SK-N-SH (cell line): Measurements from ENCODE around the gene EPHA3. TPM values are rescaled to one million over a fixed set of nuclear protein-coding genes. Genes with fewer than 3 reads are reported as not detected.

ENCODE experiments used
- CTCF ChIA-PET: fragments of 300-600, 350-600 bp; formaldehyde crosslinking; extraction: SDS; loops from one replicate; lab custom pipeline; 2021; lab: Yijun Ruan, JAX
- POLR2A ChIA-PET: fragments of 350-600 bp; sonication (Branson Sonifier 250); formaldehyde crosslinking; extraction: SDS; loops from one replicate; lab custom pipeline; 2020; ENCODE audit warnings: antibody characterized with exemption, inconsistent platforms; lab: Yijun Ruan, JAX
- DNase-seq: peaks from one replicate; pipeline ENCODE4 v3.0.0; 2012
- H2AFZ ChIP-seq: fragments of 200-600 bp; sonication (generic); 2 replicates; pipeline ENCODE4 v1.8.1; 2016; ENCODE audit warnings: antibody characterized with exemption, mild to moderate bottlenecking, low read depth
- H3F3A ChIP-seq: fragments of 200-600 bp; sonication (generic); replicated peaks from 2 replicates; pipeline ENCODE3; 2016; ENCODE audit warnings: antibody characterized with exemption, mild to moderate bottlenecking; ENCODE audit not compliant: insufficient read depth
- H3K27ac ChIP-seq, 2 experiments: fragments of 200-500 bp in 1 of 2; fragments of 200-600 bp in 1 of 2; sonication (Bioruptor generic) in 1 of 2; sonication (generic), shearing (Covaris generic) in 1 of 2; 2 replicates each; pipeline versions ENCODE4 v1.5.1 to v1.6.1; 2014 to 2016; ENCODE audit warnings: low read depth in 2 of 2, inconsistent platforms in 1 of 2, low read length in 1 of 2, mild to moderate bottlenecking in 1 of 2, mixed read lengths in 1 of 2
- H3K27me3 ChIP-seq: fragments of 200-600 bp; sonication (generic), shearing (Covaris generic); 2 replicates; pipeline ENCODE4 v1.6.1; 2016; ENCODE audit warnings: mixed run types; ENCODE audit not compliant: insufficient read depth
- H3K36me3 ChIP-seq, 2 experiments: fragments of 200-500 bp in 1 of 2; fragments of 200-600 bp in 1 of 2; sonication (Bioruptor generic) in 1 of 2; sonication (generic) in 1 of 2; replicated peaks in 1 of 2; 2 replicates each; pipeline versions ENCODE3 to v1.5.1; 2014 to 2016; ENCODE audit warnings: low read length in 1 of 2, mild to moderate bottlenecking in 1 of 2; ENCODE audit not compliant: insufficient read depth in 2 of 2, control insufficient read depth in 1 of 2
- H3K4me1 ChIP-seq, 2 experiments: fragments of 200-500 bp in 1 of 2; fragments of 200-600 bp in 1 of 2; sonication (Bioruptor generic) in 1 of 2; sonication (generic), shearing (Covaris generic) in 1 of 2; 2 replicates each; pipeline versions ENCODE4 v1.5.1 to v1.6.1; 2014 to 2016; ENCODE audit warnings: low read depth in 1 of 2, low read length in 1 of 2, mixed run types in 1 of 2; ENCODE audit not compliant: insufficient read depth in 2 of 2, control insufficient read depth in 1 of 2
- H3K4me2 ChIP-seq: fragments of 200-600 bp; sonication (generic), shearing (Covaris generic); 2 replicates; pipeline ENCODE4 v1.6.1; 2017; ENCODE audit warnings: mixed run types
- H3K4me3 ChIP-seq, 2 experiments: fragments of 200-500 bp in 1 of 2; fragments of 200-600 bp in 1 of 2; sonication (Bioruptor generic) in 1 of 2; sonication (generic), shearing (Covaris generic) in 1 of 2; 2 replicates each; pipeline versions ENCODE4 v1.5.1 to v1.8.1; 2014 to 2016; ENCODE audit warnings: low read depth in 2 of 2, inconsistent platforms in 1 of 2, low read length in 1 of 2, mild to moderate bottlenecking in 1 of 2, mixed read lengths in 1 of 2, moderate library complexity in 1 of 2
- H3K79me2 ChIP-seq: fragments of 200-600 bp; sonication (generic); 2 replicates; pipeline ENCODE4 v1.8.1; 2017; ENCODE audit warnings: mild to moderate bottlenecking; ENCODE audit not compliant: insufficient read depth
- H3K9ac ChIP-seq: fragments of 200-600 bp; sonication (generic); 2 replicates; pipeline ENCODE4 v1.6.1; 2017; ENCODE audit warnings: mixed run types
- H3K9me2 ChIP-seq: fragments of 200-600 bp; sonication (generic); 2 replicates; pipeline ENCODE4 v1.6.1; 2017; ENCODE audit warnings: mixed run types
- H3K9me3 ChIP-seq: fragments of 200-600 bp; sonication (generic); 2 replicates; pipeline ENCODE4 v1.6.1; 2017; ENCODE audit warnings: mixed run types, mild to moderate bottlenecking, moderate library complexity
- H4K20me1 ChIP-seq: fragments of 200-600 bp; sonication (generic); 2 replicates; pipeline ENCODE4 v1.6.1; 2017; ENCODE audit warnings: mild to moderate bottlenecking, mixed run types; ENCODE audit not compliant: insufficient read depth
- EZH2phosphoT487 ChIP-seq: fragments of 200-600 bp; sonication (generic); IDR thresholded peaks from 2 replicates; pipeline ENCODE4 v1.6.1; 2017; ENCODE audit warnings: low read depth, mixed run types, mild to moderate bottlenecking, antibody characterized with exemption, moderate library complexity, borderline replicate concordance
- FOXM1 ChIP-seq: IDR thresholded peaks from 2 replicates; pipeline ENCODE4 v1.4.0; 2012; ENCODE audit warnings: low read depth, mild to moderate bottlenecking
- GABPA ChIP-seq: IDR thresholded peaks from 2 replicates; pipeline ENCODE4 v1.4.0; 2012; ENCODE audit warnings: low read depth, mild to moderate bottlenecking
- JUND ChIP-seq: IDR thresholded peaks from 2 replicates; pipeline ENCODE4 v1.4.0; 2012
- NFIC ChIP-seq: IDR thresholded peaks from 2 replicates; pipeline ENCODE4 v1.4.0; 2012; ENCODE audit warnings: borderline replicate concordance
- NRF1 ChIP-seq: IDR thresholded peaks from 2 replicates; pipeline ENCODE4 v1.6.1; 2012; ENCODE audit warnings: low read depth, mild to moderate bottlenecking, low read length
- POLR2AphosphoS5 ChIP-seq: IDR thresholded peaks from 2 replicates; pipeline ENCODE4 v1.6.1; 2012; ENCODE audit warnings: low read depth, low read length
- RCOR1 ChIP-seq: fragments of 150-350 bp; IDR thresholded peaks from 2 replicates; pipeline ENCODE4 v1.6.1; 2017; ENCODE audit warnings: antibody characterized with exemption, low read length
- TAF1 ChIP-seq: IDR thresholded peaks from 2 replicates; pipeline ENCODE4 v1.6.1; 2012; ENCODE audit warnings: low read depth, mild to moderate bottlenecking, low read length, moderate library complexity, borderline replicate concordance
- TCF12 ChIP-seq: IDR thresholded peaks from 2 replicates; pipeline ENCODE4 v1.4.0; 2012
- YY1 ChIP-seq: IDR thresholded peaks from 2 replicates; pipeline ENCODE4 v1.4.0; 2012; ENCODE audit warnings: low read depth, mild to moderate bottlenecking
- WGBS: methylation state at CpG from one replicate; pipeline ENCODE4 v1.1.6; 2017; ENCODE audit warnings: low lambda C conversion rate; 5-methylcytosine and 5-hydroxymethylcytosine counted together
- polyA plus RNA-seq, 3 experiments: library from polyadenylated mRNA; depleted of rRNA; stranded (reverse); fragments of >200 nt; gene quantifications; 2 replicates each; pipeline ENCODE4 v1.2.3, GENCODE V29; 2012
- TF ChIP-seq, protein P1 (sequence below): IDR thresholded peaks from 2 replicates; pipeline ENCODE4 v1.6.1; 2012; ENCODE audit warnings: mild to moderate bottlenecking, low read depth, low read length, moderate library complexity
- TF ChIP-seq, protein P2 (sequence below): IDR thresholded peaks from 2 replicates; pipeline ENCODE4; 2012
- TF ChIP-seq, protein P3 (sequence below): IDR thresholded peaks from 2 replicates; pipeline ENCODE4 v1.4.0; 2012; ENCODE audit warnings: low read depth
- TF ChIP-seq, protein P4 (sequence below): fragments of 150-350 bp; IDR thresholded peaks from 2 replicates; pipeline ENCODE4 v1.6.1; 2016; ENCODE audit warnings: mild to moderate bottlenecking, low read depth, low read length
- TF ChIP-seq, protein P5 (sequence below): fragments of 200-600 bp; sonication (generic); IDR thresholded peaks from 2 replicates; pipeline ENCODE4 v1.6.1; 2017; ENCODE audit warnings: antibody characterized with exemption, mild to moderate bottlenecking, moderate library complexity

Gene EPHA3
- polyA plus RNA-seq, 1 of the 3 experiments (the other 2 are of a cell fraction): not detected

DNA sequence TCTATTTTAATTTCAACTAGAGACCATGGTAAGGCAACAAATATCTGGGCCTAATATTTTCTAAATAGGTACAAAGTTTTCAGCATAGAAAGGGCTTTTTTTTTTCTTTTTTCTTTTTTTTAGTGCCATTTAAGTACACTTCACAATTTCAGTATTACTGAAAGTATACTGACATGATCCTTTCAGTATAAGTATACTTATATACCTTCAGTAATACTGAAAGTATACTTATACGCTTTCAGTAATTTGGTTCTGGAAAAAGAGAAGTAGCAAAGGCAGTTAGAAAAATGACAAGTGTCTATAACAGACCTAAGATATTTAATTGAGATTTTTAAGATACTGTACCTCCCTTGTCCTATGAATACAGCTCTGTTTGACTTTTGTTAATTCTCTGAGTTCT, 339.2 kb downstream of the EPHA3 start:
- no peak overlapping the region for H2AFZ ChIP-seq
- H3K79me2 ChIP-seq: no peaks in the 10 kb centered on the region
- H3K9ac ChIP-seq: no peak overlapping the region
- no peaks in the 10 kb centered on the region for H3K36me3 ChIP-seq
- no peak for DNase-seq
- no peaks in the 10 kb centered on the region for H3K27me3 ChIP-seq
- no peaks in the 10 kb centered on the region for H3F3A ChIP-seq
- TF ChIP-seq, protein P1, sequence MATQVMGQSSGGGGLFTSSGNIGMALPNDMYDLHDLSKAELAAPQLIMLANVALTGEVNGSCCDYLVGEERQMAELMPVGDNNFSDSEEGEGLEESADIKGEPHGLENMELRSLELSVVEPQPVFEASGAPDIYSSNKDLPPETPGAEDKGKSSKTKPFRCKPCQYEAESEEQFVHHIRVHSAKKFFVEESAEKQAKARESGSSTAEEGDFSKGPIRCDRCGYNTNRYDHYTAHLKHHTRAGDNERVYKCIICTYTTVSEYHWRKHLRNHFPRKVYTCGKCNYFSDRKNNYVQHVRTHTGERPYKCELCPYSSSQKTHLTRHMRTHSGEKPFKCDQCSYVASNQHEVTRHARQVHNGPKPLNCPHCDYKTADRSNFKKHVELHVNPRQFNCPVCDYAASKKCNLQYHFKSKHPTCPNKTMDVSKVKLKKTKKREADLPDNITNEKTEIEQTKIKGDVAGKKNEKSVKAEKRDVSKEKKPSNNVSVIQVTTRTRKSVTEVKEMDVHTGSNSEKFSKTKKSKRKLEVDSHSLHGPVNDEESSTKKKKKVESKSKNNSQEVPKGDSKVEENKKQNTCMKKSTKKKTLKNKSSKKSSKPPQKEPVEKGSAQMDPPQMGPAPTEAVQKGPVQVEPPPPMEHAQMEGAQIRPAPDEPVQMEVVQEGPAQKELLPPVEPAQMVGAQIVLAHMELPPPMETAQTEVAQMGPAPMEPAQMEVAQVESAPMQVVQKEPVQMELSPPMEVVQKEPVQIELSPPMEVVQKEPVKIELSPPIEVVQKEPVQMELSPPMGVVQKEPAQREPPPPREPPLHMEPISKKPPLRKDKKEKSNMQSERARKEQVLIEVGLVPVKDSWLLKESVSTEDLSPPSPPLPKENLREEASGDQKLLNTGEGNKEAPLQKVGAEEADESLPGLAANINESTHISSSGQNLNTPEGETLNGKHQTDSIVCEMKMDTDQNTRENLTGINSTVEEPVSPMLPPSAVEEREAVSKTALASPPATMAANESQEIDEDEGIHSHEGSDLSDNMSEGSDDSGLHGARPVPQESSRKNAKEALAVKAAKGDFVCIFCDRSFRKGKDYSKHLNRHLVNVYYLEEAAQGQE: no peak
- TF ChIP-seq JUND (no peak), YY1 (no peak), RCOR1 (no peak), GABPA (no peak), TAF1 (no peak), FOXM1 (no peak), TCF12 (no peak), EZH2phosphoT487 (no peak), NRF1 (no peak), NFIC (no peak), POLR2AphosphoS5 (no peak)
- TF ChIP-seq, protein P2, sequence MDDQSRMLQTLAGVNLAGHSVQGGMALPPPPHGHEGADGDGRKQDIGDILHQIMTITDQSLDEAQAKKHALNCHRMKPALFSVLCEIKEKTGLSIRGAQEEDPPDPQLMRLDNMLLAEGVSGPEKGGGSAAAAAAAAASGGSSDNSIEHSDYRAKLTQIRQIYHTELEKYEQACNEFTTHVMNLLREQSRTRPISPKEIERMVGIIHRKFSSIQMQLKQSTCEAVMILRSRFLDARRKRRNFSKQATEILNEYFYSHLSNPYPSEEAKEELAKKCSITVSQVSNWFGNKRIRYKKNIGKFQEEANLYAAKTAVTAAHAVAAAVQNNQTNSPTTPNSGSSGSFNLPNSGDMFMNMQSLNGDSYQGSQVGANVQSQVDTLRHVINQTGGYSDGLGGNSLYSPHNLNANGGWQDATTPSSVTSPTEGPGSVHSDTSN: no peak
- TF ChIP-seq, protein P3, sequence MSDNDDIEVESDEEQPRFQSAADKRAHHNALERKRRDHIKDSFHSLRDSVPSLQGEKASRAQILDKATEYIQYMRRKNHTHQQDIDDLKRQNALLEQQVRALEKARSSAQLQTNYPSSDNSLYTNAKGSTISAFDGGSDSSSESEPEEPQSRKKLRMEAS: no peak
- TF ChIP-seq, protein P4, sequence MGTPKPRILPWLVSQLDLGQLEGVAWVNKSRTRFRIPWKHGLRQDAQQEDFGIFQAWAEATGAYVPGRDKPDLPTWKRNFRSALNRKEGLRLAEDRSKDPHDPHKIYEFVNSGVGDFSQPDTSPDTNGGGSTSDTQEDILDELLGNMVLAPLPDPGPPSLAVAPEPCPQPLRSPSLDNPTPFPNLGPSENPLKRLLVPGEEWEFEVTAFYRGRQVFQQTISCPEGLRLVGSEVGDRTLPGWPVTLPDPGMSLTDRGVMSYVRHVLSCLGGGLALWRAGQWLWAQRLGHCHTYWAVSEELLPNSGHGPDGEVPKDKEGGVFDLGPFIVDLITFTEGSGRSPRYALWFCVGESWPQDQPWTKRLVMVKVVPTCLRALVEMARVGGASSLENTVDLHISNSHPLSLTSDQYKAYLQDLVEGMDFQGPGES: no peak
- TF ChIP-seq, protein P5, sequence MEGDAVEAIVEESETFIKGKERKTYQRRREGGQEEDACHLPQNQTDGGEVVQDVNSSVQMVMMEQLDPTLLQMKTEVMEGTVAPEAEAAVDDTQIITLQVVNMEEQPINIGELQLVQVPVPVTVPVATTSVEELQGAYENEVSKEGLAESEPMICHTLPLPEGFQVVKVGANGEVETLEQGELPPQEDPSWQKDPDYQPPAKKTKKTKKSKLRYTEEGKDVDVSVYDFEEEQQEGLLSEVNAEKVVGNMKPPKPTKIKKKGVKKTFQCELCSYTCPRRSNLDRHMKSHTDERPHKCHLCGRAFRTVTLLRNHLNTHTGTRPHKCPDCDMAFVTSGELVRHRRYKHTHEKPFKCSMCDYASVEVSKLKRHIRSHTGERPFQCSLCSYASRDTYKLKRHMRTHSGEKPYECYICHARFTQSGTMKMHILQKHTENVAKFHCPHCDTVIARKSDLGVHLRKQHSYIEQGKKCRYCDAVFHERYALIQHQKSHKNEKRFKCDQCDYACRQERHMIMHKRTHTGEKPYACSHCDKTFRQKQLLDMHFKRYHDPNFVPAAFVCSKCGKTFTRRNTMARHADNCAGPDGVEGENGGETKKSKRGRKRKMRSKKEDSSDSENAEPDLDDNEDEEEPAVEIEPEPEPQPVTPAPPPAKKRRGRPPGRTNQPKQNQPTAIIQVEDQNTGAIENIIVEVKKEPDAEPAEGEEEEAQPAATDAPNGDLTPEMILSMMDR: no peak
- no peaks in the 10 kb centered on the region for H3K9me3 ChIP-seq
- 8% methylated on average over 1 of the region's 1 CpG for WGBS
- no peak overlapping the region for H3K4me2 ChIP-seq
- CTCF ChIA-PET: no interaction called here
- H3K4me3 ChIP-seq: no peak overlapping the region
- no peaks in the 10 kb centered on the region for H3K4me1 ChIP-seq
- no peak overlapping the region for H3K27ac ChIP-seq
- POLR2A ChIA-PET: no interaction called here
- no peaks in the 10 kb centered on the region for H4K20me1 ChIP-seq
- no peaks in the 10 kb centered on the region for H3K9me2 ChIP-seq
